T1000 (cell line): ENCODE measurements around the gene HAUS3.

Source experiments
- DNase-seq: peaks from one replicate; lab custom pipeline; 2025; ENCODE audit warnings: mixed read lengths; lab: John Stamatoyannopoulos, UW

The HAUS3 gene, protein sequence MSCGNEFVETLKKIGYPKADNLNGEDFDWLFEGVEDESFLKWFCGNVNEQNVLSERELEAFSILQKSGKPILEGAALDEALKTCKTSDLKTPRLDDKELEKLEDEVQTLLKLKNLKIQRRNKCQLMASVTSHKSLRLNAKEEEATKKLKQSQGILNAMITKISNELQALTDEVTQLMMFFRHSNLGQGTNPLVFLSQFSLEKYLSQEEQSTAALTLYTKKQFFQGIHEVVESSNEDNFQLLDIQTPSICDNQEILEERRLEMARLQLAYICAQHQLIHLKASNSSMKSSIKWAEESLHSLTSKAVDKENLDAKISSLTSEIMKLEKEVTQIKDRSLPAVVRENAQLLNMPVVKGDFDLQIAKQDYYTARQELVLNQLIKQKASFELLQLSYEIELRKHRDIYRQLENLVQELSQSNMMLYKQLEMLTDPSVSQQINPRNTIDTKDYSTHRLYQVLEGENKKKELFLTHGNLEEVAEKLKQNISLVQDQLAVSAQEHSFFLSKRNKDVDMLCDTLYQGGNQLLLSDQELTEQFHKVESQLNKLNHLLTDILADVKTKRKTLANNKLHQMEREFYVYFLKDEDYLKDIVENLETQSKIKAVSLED

DNA sequence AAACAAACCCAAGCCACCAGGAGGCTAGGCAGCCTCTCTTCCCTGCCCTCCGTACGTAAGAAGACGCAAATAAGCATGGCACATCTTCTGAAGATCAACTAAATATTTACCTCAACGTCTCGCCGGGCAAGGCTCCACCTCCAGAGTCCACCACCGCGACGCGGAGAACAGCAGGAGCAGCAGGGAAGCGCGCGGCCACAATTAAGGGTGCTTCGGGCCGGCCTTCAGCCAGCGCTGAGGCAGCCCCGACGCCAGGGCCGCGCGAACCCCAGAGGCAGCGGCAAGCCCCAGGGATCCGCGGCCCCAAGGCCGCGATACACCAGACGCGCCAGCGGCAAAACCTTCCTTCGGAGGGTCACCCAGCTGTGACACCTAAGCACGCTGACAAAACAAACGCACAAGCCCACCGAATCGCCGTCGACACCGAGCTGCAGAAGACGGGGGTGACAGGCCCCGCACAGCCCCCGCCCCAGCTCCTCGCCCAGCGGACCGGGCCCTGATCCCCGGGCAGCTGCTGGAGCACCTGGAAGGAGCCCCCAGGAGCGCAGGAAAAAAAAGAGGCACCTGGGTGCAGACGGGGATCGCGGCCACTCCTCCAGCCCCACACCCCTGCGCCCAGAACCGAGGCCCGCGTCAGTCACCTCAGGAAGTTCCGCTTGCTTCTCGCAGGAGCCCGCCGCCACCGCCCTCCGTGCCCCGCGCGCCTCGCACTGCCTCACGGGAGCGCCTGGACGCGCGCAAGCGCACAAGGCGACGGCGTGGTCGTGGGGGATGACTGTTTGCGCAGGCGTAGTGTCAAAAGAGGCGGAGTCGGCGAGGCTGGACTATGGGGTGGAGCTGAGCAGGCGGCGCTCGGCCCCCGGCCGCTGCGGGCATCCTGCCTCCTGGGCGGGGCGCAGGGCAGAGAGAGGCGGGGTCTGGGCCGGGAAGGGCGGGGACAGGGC lies at the start of gene HAUS3, which contains the start of gene POLN:
TSS of gene HAUS3 (minus strand) at position 712 of the 944 bp plus-strand sequence. CDS start 1,175 bp downstream, outside the sequence.
TSS of gene POLN (minus strand) at position 712 of the 944 bp plus-strand sequence. CDS start 12,890 bp downstream, outside the sequence.
- DNase-seq, result peak; percentile 98

DNA sequence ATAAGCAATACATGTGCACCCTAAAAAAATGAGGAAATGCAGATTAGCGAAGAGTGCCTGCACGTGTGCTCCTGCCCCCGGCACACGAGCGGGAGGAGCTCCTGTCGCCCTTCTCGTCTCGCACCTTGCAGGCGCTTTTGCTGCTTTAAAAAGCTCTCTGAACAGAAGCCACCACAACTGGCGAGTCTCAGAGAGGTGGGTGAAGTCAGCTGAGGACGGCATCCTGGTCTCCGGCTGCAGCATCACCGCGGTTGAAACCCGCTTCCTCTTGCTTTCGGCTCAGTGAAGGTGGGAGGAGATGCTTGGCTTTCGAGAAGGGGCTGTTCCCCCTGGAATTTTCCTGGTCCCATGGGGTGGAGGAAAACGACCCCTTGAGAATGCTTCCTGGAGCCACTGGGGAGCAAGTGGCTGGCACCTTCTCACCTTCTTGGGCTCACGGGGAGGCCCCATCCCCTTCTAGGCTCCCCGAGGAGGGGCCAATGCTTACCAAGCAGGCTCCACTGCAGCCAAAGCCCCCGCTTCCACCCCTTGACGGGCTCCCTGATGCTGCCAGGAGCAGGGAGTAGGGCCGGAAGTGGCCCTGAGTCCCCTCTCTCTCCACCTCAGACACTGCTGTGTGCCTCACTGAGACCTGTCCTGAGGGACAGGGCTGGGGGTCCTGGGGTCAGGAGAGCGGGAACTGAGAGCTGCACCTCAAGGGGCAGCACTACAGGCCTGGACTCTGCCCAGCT lies 49.2 kb upstream of the HAUS3 start:
- DNase-seq, result no peak

- no peak for DNase-seq
Measured at GRCh38 chr4:2290488-2290887, 48.6 kb upstream of the HAUS3 start.

DNA sequence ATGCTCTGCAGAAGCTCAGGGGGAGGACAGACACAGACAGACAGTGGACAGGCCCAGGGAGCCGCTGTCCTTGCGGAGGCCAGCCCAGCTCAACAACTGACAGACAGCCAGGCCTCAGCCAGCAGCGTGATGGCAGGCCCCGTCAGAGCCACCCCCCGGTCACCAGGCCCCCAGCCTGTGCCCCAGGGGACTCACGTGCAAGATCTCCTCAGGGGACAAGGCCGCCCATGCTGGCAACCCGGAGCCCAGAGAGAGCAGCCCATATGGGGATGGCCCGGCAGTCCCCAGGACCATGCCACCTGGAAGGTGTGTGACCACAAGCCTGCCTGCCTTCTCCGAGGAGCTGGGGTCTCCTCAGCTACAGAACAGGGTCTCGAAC lies 48.0 kb upstream of the HAUS3 start:
- DNase-seq, result no peak

- DNase-seq, result no peak
Measured at GRCh38 chr4:2289311-2289954, 47.5 kb upstream of the HAUS3 start.

DNA sequence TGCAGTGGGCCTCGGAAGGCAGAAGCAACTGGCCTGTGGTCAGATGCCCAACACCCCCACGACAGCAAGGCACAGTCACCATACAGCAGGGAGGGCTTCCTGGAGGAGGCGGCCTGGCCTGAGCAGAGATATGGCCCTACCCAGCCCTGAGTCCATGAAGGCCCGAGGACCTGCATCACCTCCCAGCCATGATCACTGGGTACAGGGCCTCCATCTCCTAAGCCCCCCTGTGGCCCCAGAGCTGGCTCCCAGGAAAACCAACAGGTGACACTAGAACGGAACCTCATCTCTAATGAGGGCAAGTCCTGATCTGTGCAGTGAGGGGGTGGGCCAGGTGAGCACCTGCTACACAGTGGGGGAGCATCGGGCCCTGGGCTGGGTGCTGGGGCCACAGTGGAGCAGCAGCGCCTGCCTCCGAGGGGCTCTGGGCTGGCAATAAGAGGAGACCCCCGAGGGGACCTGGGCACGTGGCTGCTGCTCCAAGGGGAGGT lies 46.2 kb upstream of the HAUS3 start:
- no peak for DNase-seq

DNA sequence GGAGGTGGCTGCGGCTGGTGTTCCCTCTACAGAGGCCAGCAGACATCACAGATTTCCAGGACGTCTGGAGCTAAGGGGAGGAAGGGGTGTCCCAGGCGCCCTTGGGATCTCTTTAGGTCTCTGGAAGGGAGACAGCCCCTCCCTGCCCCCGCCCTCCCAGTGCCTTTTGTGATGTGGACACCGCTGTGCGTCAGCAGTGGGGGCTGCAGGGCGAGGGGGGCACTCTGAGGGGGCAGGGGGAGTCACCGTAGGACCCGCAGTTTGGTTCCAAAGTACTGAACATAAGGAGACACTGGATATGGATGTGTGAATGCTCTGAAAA lies 45.6 kb upstream of the HAUS3 start:
- DNase-seq, result no peak

DNA sequence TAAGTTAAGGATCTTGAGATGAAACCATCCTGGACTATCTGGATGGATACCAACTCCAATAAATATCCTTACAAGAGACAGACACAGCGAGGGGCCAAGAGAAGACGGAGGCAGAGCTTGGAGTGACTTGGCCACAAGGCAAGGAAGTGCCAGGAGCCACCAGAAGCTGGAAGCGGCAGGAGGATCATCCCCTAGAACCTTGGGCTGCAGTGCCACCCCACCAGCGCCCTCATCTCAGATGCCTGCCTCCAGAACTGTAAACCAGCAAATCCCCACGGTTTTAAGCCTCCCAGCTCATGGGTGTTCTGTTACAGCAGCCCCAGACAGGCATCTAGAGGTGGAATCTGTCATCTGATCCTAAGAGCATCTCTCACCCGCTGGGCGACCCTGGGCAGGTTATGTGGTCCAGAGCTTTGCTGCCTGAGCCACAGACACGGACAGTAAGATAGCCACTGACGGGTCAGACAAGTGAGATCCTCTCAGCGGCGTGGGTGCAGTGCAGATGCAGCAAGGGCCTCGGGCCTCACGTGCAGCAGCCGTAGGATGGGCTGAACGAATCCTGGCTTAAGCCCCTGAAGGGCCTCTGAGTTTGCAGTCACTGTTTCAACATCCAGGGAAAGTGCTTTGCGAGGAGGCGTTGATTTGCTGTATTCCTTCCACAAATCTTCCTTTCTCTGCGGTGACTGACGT lies 45.1 kb upstream of the HAUS3 start:
- DNase-seq, result no peak

DNA sequence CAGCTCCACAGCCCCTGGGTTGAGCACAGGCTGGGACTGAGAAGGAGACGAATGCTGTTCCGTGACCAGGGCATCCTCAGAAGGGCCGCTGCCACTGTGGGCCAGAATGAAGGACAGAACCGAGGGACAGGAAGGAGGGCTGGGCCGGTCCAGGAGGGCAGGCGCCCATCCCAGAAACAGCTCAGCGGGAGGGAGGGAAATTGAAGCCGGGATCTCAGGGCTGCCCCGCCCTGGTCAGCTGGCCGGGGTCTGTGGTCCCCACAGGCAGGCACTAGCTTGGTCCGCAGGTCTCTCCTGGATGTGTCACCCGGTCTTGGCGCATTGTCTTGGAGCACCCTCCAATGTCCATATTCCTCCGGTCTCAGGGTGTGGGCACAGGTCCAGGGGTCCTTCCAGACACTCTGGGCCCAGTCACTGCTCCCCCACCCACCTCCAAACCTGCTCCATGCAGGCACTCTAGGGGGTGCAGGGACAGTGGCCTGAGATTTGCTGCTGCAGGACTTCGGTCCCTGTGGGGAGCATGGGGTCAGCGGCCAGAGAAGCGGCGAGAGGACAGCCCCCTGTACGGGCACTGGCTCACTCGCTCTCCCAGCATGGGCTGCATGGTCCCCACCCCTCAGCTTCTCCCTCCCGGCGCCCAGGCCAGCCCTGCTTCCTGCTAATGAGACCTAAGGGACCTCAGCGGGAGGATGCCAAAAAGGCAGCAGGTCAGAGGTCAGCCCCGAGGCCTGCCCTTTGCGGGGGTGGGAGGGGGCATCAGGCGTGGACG lies 43.9 kb upstream of the HAUS3 start:
- no peak for DNase-seq

DNA sequence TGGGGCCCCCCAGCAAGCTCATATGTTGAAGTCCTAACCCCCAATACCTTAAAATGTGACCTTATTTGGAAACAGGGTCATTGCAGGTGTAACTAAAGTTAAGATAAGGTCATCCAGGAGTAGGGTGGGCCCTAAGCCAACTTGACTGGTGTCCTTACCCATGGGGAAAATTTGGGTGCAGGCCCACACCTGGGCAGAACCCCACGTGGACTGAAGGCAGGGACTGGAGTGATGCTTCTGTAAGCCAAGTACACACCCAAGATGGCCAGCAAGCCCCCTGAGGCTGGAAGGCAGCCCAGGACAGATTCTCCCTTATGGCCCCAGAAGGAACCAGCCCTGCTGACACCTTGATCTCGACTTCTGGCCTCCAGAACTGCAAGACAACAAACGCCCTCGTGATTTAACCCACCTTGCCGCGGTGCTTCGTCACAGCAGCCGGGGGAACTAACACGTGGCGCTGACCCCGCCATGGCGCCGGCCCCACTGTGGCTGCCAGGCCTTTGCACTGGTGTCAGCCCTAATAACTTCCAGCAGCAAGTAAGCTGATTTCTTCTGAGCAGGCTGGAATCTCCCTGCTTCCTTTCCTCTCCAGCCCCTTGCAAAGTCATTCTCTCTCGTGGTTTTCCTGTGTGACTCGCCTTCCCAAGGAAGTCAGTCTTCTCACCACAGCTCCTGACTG lies 43.2 kb upstream of the HAUS3 start:
- DNase-seq, result no peak

DNA sequence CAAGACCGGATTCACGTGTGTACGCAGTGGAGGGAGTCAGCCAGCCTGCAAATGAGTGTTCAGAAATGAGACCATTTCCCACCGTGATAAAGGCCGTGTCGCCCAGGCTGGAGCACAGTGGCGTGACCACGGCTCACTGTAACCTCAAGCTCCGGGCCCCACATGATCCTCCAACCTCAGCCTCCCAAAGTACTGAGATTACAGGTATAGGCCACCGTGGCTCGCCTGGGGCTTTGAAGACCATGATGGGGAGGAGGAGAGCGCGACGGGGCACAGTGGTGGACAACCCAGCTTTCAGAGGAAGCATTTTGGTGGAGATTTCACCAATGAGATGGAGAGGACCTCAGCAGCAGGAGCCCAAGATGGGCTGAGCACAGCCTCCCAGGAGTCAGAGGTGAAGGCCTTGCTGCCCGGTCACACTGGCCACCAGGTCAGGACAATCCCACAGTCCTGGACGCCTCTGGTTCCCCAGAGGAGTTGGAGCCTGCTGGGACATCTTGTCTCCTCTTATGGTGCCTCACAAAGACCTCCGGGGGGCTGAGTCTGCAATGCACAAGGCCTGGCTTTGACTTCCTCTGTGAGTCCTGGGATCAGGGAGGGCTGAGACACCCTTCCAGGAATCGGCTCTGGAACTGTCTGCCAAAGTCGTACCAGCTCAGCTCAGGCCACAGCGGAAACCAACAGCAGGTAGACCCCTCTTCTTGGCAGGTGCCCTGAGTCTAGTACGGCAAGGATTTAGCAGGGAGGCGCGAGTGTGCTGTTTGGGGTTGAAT lies 42.4 kb upstream of the HAUS3 start:
- no peak for DNase-seq

- no peak for DNase-seq
Measured at GRCh38 chr4:2283199-2283711, 41.3 kb upstream of the HAUS3 start.

- no peak for DNase-seq
Measured at GRCh38 chr4:2281575-2282343, 39.8 kb upstream of the HAUS3 start.

GRCh38 chr4:2280531-2281300 lies 38.8 kb upstream of the HAUS3 start:
- no peak for DNase-seq

GRCh38 chr4:2277956-2278355 lies 36.0 kb upstream of the HAUS3 start:
- DNase-seq, result no peak

- DNase-seq, result no peak
Measured at GRCh38 chr4:2276581-2277325, 34.8 kb upstream of the HAUS3 start.
